SK-N-SH treated with all-trans-retinoic acid at 6 μM for 48 hours (cell line): Measurements from ENCODE around the gene LDLRAP1.

ENCODE experiments used
- ATAC-seq: fragments of 200-7000 bp; cut with Tn5 transposase; 3 replicates; pipeline ENCODE4 v1.9.1; 2020; ENCODE audit warnings: mild to moderate bottlenecking, moderate library complexity
- ARNTL ChIP-seq: fragments of 450-650 bp; formaldehyde crosslinking; IDR thresholded peaks from 2 replicates; pipeline ENCODE4 v1.5.0; 2020; ENCODE audit warnings: low read depth, mild to moderate bottlenecking, moderate library complexity, borderline replicate concordance
- CSDC2 ChIP-seq: fragments of 250-450 bp; sonication (Bioruptor Pico); IDR thresholded peaks from 2 replicates; pipeline ENCODE4 v1.5.0; 2020; ENCODE audit warnings: mild to moderate bottlenecking, moderate library complexity
- CSRNP3 ChIP-seq: fragments of 250-450 bp; sonication (Bioruptor Pico); IDR thresholded peaks from 2 replicates; pipeline ENCODE4 v1.5.1; 2021; ENCODE audit warnings: mild to moderate bottlenecking, moderate library complexity
- ESRRG ChIP-seq: fragments of 250-450 bp; sonication (Bioruptor Pico); IDR thresholded peaks from 2 replicates; pipeline ENCODE4 v1.6.1; 2021; ENCODE audit warnings: mild to moderate bottlenecking
- GLIS3 ChIP-seq: fragments of 250-450 bp; sonication (Bioruptor Pico); IDR thresholded peaks from 2 replicates; pipeline ENCODE4 v1.5.0; 2020; ENCODE audit warnings: mild to moderate bottlenecking, moderate library complexity
- OSR1 ChIP-seq: fragments of 250-450 bp; sonication (Bioruptor Pico); IDR thresholded peaks from 2 replicates; pipeline ENCODE4 v1.8.0; 2022; ENCODE audit warnings: moderate library complexity, mild to moderate bottlenecking, inconsistent platforms
- PATZ1 ChIP-seq: fragments of 250-450 bp; sonication (Bioruptor Pico); IDR thresholded peaks from 2 replicates; pipeline ENCODE4 v1.8.0; 2020; ENCODE audit warnings: mild to moderate bottlenecking, moderate library complexity, borderline replicate concordance
- POU6F1 ChIP-seq: fragments of 250-450 bp; sonication (Bioruptor Pico); IDR thresholded peaks from 2 replicates; pipeline ENCODE4 v1.8.0; 2021; ENCODE audit warnings: low read depth, mild to moderate bottlenecking, moderate library complexity, borderline replicate concordance
- PPARA ChIP-seq: fragments of 250-450 bp; sonication (Bioruptor Pico); IDR thresholded peaks from 2 replicates; pipeline ENCODE4 v1.5.0; 2020; ENCODE audit warnings: mild to moderate bottlenecking, borderline replicate concordance
- RARB ChIP-seq: fragments of 250-450 bp; sonication (Bioruptor Pico); IDR thresholded peaks from 2 replicates; pipeline ENCODE4 v1.8.0; 2021; ENCODE audit warnings: mild to moderate bottlenecking, moderate library complexity
- TCF4 ChIP-seq: fragments of 250-450 bp; sonication (Bioruptor Pico); IDR thresholded peaks from 2 replicates; pipeline ENCODE4 v1.8.0; 2021; ENCODE audit warnings: mild to moderate bottlenecking, moderate library complexity, borderline replicate concordance
- TOX ChIP-seq: fragments of 250-450 bp; sonication (Bioruptor Pico); IDR thresholded peaks from 2 replicates; pipeline ENCODE4 v1.8.0; 2021; ENCODE audit warnings: mild to moderate bottlenecking, moderate library complexity, borderline replicate concordance
- TSHZ2 ChIP-seq: fragments of 250-450 bp; sonication (Bioruptor Pico); IDR thresholded peaks from 2 replicates; pipeline ENCODE4 v1.5.0; 2020; ENCODE audit warnings: mild to moderate bottlenecking, moderate library complexity
- ZFP3 ChIP-seq: fragments of 250-450 bp; sonication (Bioruptor Pico); IDR thresholded peaks from 2 replicates; pipeline ENCODE4 v1.5.0; 2020; ENCODE audit warnings: mild to moderate bottlenecking, moderate library complexity
- ZFP30 ChIP-seq: fragments of 450-650 bp; formaldehyde crosslinking; IDR thresholded peaks from 2 replicates; pipeline ENCODE4 v1.5.0; 2022; ENCODE audit warnings: mild to moderate bottlenecking, moderate library complexity
- ZNF565 ChIP-seq: fragments of 450-650 bp; formaldehyde crosslinking; conservative IDR thresholded peaks from 2 replicates; pipeline ENCODE4 v1.5.0; 2020; ENCODE audit warnings: low read depth, mild to moderate bottlenecking, moderate library complexity
- ZNF70 ChIP-seq: fragments of 450-650 bp; formaldehyde crosslinking; IDR thresholded peaks from 2 replicates; pipeline ENCODE4 v1.5.0; 2020; ENCODE audit warnings: mild to moderate bottlenecking, moderate library complexity
- ZNF8 ChIP-seq: fragments of 450-650 bp; formaldehyde crosslinking; IDR thresholded peaks from 2 replicates; pipeline ENCODE4 v1.5.0; 2020; ENCODE audit warnings: mild to moderate bottlenecking, moderate library complexity

LDLRAP1 gene

GRCh38 chr1:25567710-25568089 lies 24.3 kb downstream of the LDLRAP1 start:
- no peak for ATAC-seq
- no peak for TF ChIP-seq TSHZ2 (CRISPR knock-in tag)
- TF ChIP-seq CSRNP3 (CRISPR knock-in tag) = no peak
- TF ChIP-seq ARNTL (CRISPR knock-in tag) = no peak
- no peak for TF ChIP-seq ESRRG (CRISPR knock-in tag)
- no peak for TF ChIP-seq RARB
- no peak for TF ChIP-seq PATZ1 (CRISPR knock-in tag)
- TF ChIP-seq ZFP30 (CRISPR knock-in tag) = no peak
- TF ChIP-seq CSDC2 (CRISPR knock-in tag) = no peak
- no peak for TF ChIP-seq PPARA (CRISPR knock-in tag)

- TF ChIP-seq TCF4 (CRISPR knock-in tag) = no peak
- no peak for TF ChIP-seq POU6F1
- no peak for TF ChIP-seq ZNF565
- no peak for TF ChIP-seq CSDC2 (CRISPR knock-in tag)
- TF ChIP-seq RARB = no peak
- no peak for TF ChIP-seq CSRNP3 (CRISPR knock-in tag)
- no peak for TF ChIP-seq ZNF70 (CRISPR knock-in tag)
- no peak for TF ChIP-seq ZFP30 (CRISPR knock-in tag)
- no peak for TF ChIP-seq ZNF8 (CRISPR knock-in tag)
- TF ChIP-seq ZFP3 (CRISPR knock-in tag) = no peak
- no peak for TF ChIP-seq PPARA (CRISPR knock-in tag)
- TF ChIP-seq ESRRG (CRISPR knock-in tag) = no peak
- no peak for TF ChIP-seq GLIS3 (CRISPR knock-in tag)
- TF ChIP-seq PATZ1 (CRISPR knock-in tag) = no peak
- TF ChIP-seq TOX (CRISPR knock-in tag) = no peak
- no peak for TF ChIP-seq TSHZ2 (CRISPR knock-in tag)
- no peak for TF ChIP-seq OSR1 (CRISPR knock-in tag)
- peak; percentile 38 for ATAC-seq
Observed at GRCh38 chr1:25568090-25568833, 24.9 kb downstream of the LDLRAP1 start.
